SK-N-SH (cell line): ENCODE data around the gene NKG7. TPM values are rescaled to one million over a fixed set of nuclear protein-coding genes. Genes with fewer than 3 reads are reported as not detected.

Experiments used
- CTCF ChIA-PET: fragments of 300-600, 350-600 bp; formaldehyde crosslinking; extraction: SDS; loops from one replicate; lab custom pipeline; 2021; lab: Yijun Ruan, JAX
- POLR2A ChIA-PET: fragments of 350-600 bp; sonication (Branson Sonifier 250); formaldehyde crosslinking; extraction: SDS; loops from one replicate; lab custom pipeline; 2020; ENCODE audit warnings: antibody characterized with exemption, inconsistent platforms; lab: Yijun Ruan, JAX
- DNase-seq: peaks from one replicate; pipeline ENCODE4 v3.0.0; 2012
- H2AFZ ChIP-seq: fragments of 200-600 bp; sonication (generic); 2 replicates; pipeline ENCODE4 v1.8.1; 2016; ENCODE audit warnings: antibody characterized with exemption, mild to moderate bottlenecking, low read depth
- H3F3A ChIP-seq: fragments of 200-600 bp; sonication (generic); replicated peaks from 2 replicates; pipeline ENCODE3; 2016; ENCODE audit warnings: antibody characterized with exemption, mild to moderate bottlenecking; ENCODE audit not compliant: insufficient read depth
- H3K27ac ChIP-seq, 2 experiments: fragments of 200-500 bp in 1 of 2; fragments of 200-600 bp in 1 of 2; sonication (Bioruptor generic) in 1 of 2; sonication (generic), shearing (Covaris generic) in 1 of 2; 2 replicates each; pipeline versions ENCODE4 v1.5.1 to v1.6.1; 2014 to 2016; ENCODE audit warnings: low read depth in 2 of 2, inconsistent platforms in 1 of 2, low read length in 1 of 2, mild to moderate bottlenecking in 1 of 2, mixed read lengths in 1 of 2
- H3K27me3 ChIP-seq: fragments of 200-600 bp; sonication (generic), shearing (Covaris generic); 2 replicates; pipeline ENCODE4 v1.6.1; 2016; ENCODE audit warnings: mixed run types; ENCODE audit not compliant: insufficient read depth
- H3K36me3 ChIP-seq, 2 experiments: fragments of 200-500 bp in 1 of 2; fragments of 200-600 bp in 1 of 2; sonication (Bioruptor generic) in 1 of 2; sonication (generic) in 1 of 2; replicated peaks in 1 of 2; 2 replicates each; pipeline versions ENCODE3 to v1.5.1; 2014 to 2016; ENCODE audit warnings: low read length in 1 of 2, mild to moderate bottlenecking in 1 of 2; ENCODE audit not compliant: insufficient read depth in 2 of 2, control insufficient read depth in 1 of 2
- H3K4me1 ChIP-seq, 2 experiments: fragments of 200-500 bp in 1 of 2; fragments of 200-600 bp in 1 of 2; sonication (Bioruptor generic) in 1 of 2; sonication (generic), shearing (Covaris generic) in 1 of 2; 2 replicates each; pipeline versions ENCODE4 v1.5.1 to v1.6.1; 2014 to 2016; ENCODE audit warnings: low read depth in 1 of 2, low read length in 1 of 2, mixed run types in 1 of 2; ENCODE audit not compliant: insufficient read depth in 2 of 2, control insufficient read depth in 1 of 2
- H3K4me2 ChIP-seq: fragments of 200-600 bp; sonication (generic), shearing (Covaris generic); 2 replicates; pipeline ENCODE4 v1.6.1; 2017; ENCODE audit warnings: mixed run types
- H3K4me3 ChIP-seq, 2 experiments: fragments of 200-500 bp in 1 of 2; fragments of 200-600 bp in 1 of 2; sonication (Bioruptor generic) in 1 of 2; sonication (generic), shearing (Covaris generic) in 1 of 2; 2 replicates each; pipeline versions ENCODE4 v1.5.1 to v1.8.1; 2014 to 2016; ENCODE audit warnings: low read depth in 2 of 2, inconsistent platforms in 1 of 2, low read length in 1 of 2, mild to moderate bottlenecking in 1 of 2, mixed read lengths in 1 of 2, moderate library complexity in 1 of 2
- H3K79me2 ChIP-seq: fragments of 200-600 bp; sonication (generic); 2 replicates; pipeline ENCODE4 v1.8.1; 2017; ENCODE audit warnings: mild to moderate bottlenecking; ENCODE audit not compliant: insufficient read depth
- H3K9ac ChIP-seq: fragments of 200-600 bp; sonication (generic); 2 replicates; pipeline ENCODE4 v1.6.1; 2017; ENCODE audit warnings: mixed run types
- H3K9me2 ChIP-seq: fragments of 200-600 bp; sonication (generic); 2 replicates; pipeline ENCODE4 v1.6.1; 2017; ENCODE audit warnings: mixed run types
- H3K9me3 ChIP-seq: fragments of 200-600 bp; sonication (generic); 2 replicates; pipeline ENCODE4 v1.6.1; 2017; ENCODE audit warnings: mixed run types, mild to moderate bottlenecking, moderate library complexity
- H4K20me1 ChIP-seq: fragments of 200-600 bp; sonication (generic); 2 replicates; pipeline ENCODE4 v1.6.1; 2017; ENCODE audit warnings: mild to moderate bottlenecking, mixed run types; ENCODE audit not compliant: insufficient read depth
- ELF1 ChIP-seq: IDR thresholded peaks from 2 replicates; pipeline ENCODE4 v1.4.0; 2012
- EZH2phosphoT487 ChIP-seq: fragments of 200-600 bp; sonication (generic); IDR thresholded peaks from 2 replicates; pipeline ENCODE4 v1.6.1; 2017; ENCODE audit warnings: low read depth, mixed run types, mild to moderate bottlenecking, antibody characterized with exemption, moderate library complexity, borderline replicate concordance
- FOSL2 ChIP-seq: IDR thresholded peaks from 2 replicates; pipeline ENCODE4 v1.4.0; 2012; ENCODE audit warnings: low read depth, mild to moderate bottlenecking, moderate library complexity, borderline replicate concordance
- FOXJ3 ChIP-seq: sonication (generic); formaldehyde crosslinking; IDR thresholded peaks from 2 replicates; pipeline ENCODE4 v1.5.1; 2020; ENCODE audit warnings: mild to moderate bottlenecking, missing genetic modification reagents
- FOXM1 ChIP-seq: IDR thresholded peaks from 2 replicates; pipeline ENCODE4 v1.4.0; 2012; ENCODE audit warnings: low read depth, mild to moderate bottlenecking
- MEF2A ChIP-seq: IDR thresholded peaks from 2 replicates; pipeline ENCODE4 v1.4.0; 2012; ENCODE audit warnings: low read depth, borderline replicate concordance
- MXI1 ChIP-seq: IDR thresholded peaks from 2 replicates; pipeline ENCODE4 v1.6.1; 2012; ENCODE audit warnings: mild to moderate bottlenecking, low read depth, low read length, improper control_type of control experiment
- NFIC ChIP-seq: IDR thresholded peaks from 2 replicates; pipeline ENCODE4 v1.4.0; 2012; ENCODE audit warnings: borderline replicate concordance
- RCOR1 ChIP-seq: fragments of 150-350 bp; IDR thresholded peaks from 2 replicates; pipeline ENCODE4 v1.6.1; 2017; ENCODE audit warnings: antibody characterized with exemption, low read length
- WGBS: methylation state at CpG from one replicate; pipeline ENCODE4 v1.1.6; 2017; ENCODE audit warnings: low lambda C conversion rate; 5-methylcytosine and 5-hydroxymethylcytosine counted together
- polyA plus RNA-seq, 3 experiments: library from polyadenylated mRNA; depleted of rRNA; stranded (reverse); fragments of >200 nt; gene quantifications; 2 replicates each; pipeline ENCODE4 v1.2.3, GENCODE V29; 2012
- TF ChIP-seq, protein P1 (sequence below): IDR thresholded peaks from 2 replicates; pipeline ENCODE4 v1.4.0; 2012; ENCODE audit warnings: low read depth, borderline replicate concordance
- TF ChIP-seq, protein P2 (sequence below): fragments of 150-350 bp; IDR thresholded peaks from 2 replicates; pipeline ENCODE4 v1.6.1; 2017; ENCODE audit warnings: antibody characterized with exemption, low read length, low read depth, borderline replicate concordance

The NKG7 gene
- polyA plus RNA-seq, 1 of the 3 experiments (the other 2 are of a cell fraction) = not detected

DNA sequence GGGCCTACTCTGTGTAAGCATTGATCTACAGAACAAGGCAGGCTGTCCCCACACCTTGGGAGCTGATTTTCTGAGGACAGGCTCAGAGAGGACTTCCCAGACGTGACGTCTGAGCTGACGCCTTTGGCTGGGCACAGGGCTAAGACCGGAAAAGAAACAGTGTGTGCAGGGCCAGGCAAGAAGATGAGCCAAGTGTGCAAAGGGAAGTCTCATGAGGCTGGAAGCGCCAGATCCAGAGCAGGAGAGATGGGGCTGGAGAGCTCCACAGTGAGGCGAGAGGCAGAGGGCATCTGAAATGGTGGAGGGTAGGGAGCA is 48.3 kb downstream of the NKG7 start:
- no peak overlapping the region for H3K27ac ChIP-seq
- no peaks in the 10 kb centered on the region for H3K9me3 ChIP-seq
- no peak overlapping the region for H3K9ac ChIP-seq
- no peaks in the 10 kb centered on the region for H3K79me2 ChIP-seq
- no peak for DNase-seq
- no peaks in the 10 kb centered on the region for H3K36me3 ChIP-seq
- ChIA-PET CTCF (interaction anchor here (1.2 kb wide), 1 partner anchor 115 kb away, joined by 3 read pairs; no protein-coding TSS in a partner anchor), POLR2A (no interaction called here)
- 59% methylated on average over 6 of the region's 6 CpGs for WGBS
- H3F3A ChIP-seq = no peaks in the 10 kb centered on the region
- H3K4me3 ChIP-seq = no peak overlapping the region
- H3K9me2 ChIP-seq = no peaks in the 10 kb centered on the region
- H4K20me1 ChIP-seq = no peaks in the 10 kb centered on the region
- no peak overlapping the region for H3K4me2 ChIP-seq
- H2AFZ ChIP-seq = no peak overlapping the region
- no peak for TF ChIP-seq FOXJ3 (CRISPR knock-in tag)
- TF ChIP-seq MEF2A = no peak
- no peak for TF ChIP-seq ELF1
- TF ChIP-seq MXI1 = no peak
- no peak for TF ChIP-seq RCOR1
- no peak for TF ChIP-seq EZH2phosphoT487
- TF ChIP-seq FOXM1 = no peak
- H3K4me1 ChIP-seq = peaks cover 0 to 15% of the 10 kb centered on the region in 2 experiments; a peak in 1 of 4 replicates
- no peaks in the 10 kb centered on the region for H3K27me3 ChIP-seq

DNA sequence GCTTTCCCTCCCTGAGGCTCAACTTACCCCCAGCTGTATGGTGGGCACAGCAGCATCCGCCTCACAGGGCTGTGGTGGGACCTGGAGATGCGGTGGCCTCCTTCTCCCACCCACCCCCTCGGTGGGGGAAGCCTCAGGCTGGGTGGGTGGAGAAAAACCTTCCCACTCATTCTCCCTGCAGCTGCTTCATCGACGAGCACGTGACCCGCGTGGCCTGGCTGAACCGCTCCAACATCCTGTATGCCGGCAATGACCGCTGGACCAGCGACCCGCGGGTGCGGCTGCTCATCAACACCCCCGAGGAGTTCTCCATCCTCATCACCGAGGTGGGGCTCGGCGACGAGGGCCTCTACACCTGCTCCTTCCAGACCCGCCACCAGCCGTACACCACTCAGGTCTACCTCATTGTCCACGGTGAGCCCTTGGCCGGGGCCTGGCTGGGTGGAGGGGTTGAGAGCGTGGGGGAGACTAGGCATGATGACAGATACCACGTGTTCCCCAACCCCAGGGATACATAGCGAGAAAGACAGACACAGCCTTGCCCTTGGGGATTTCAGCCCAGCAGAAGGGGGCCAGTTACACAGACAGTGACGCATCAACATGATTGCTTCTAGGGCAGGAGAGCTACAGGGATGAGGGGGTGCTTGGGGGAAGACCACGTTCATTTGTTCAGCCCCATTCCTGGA is 48.8 kb downstream of the NKG7 start:
- Histone ChIP-seq H3F3A (no peaks in the 10 kb centered on the region), H3K9me3 (no peaks in the 10 kb centered on the region), H3K27me3 (no peaks in the 10 kb centered on the region), H3K9me2 (no peaks in the 10 kb centered on the region), H3K27ac (no peak overlapping the region), H3K9ac (no peak overlapping the region), H4K20me1 (no peaks in the 10 kb centered on the region), H3K79me2 (no peaks in the 10 kb centered on the region), H3K36me3 (no peaks in the 10 kb centered on the region), H3K4me1 (peaks cover 0 to 17% of the 10 kb centered on the region in 2 experiments; a peak in 1 of 4 replicates), H3K4me3 (no peak overlapping the region), H2AFZ (no peak overlapping the region), H3K4me2 (no peak overlapping the region)
- POLR2A ChIA-PET = no interaction called here
- WGBS = 47% methylated on average over 25 of the region's 29 CpGs
- TF ChIP-seq NFIC (no peak), FOSL2 (no peak)
- TF ChIP-seq, protein P1, sequence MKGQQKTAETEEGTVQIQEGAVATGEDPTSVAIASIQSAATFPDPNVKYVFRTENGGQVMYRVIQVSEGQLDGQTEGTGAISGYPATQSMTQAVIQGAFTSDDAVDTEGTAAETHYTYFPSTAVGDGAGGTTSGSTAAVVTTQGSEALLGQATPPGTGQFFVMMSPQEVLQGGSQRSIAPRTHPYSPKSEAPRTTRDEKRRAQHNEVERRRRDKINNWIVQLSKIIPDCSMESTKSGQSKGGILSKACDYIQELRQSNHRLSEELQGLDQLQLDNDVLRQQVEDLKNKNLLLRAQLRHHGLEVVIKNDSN = no peak
- TF ChIP-seq, protein P2, sequence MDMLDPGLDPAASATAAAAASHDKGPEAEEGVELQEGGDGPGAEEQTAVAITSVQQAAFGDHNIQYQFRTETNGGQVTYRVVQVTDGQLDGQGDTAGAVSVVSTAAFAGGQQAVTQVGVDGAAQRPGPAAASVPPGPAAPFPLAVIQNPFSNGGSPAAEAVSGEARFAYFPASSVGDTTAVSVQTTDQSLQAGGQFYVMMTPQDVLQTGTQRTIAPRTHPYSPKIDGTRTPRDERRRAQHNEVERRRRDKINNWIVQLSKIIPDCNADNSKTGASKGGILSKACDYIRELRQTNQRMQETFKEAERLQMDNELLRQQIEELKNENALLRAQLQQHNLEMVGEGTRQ = no peak
- CTCF ChIA-PET = interaction anchor here (1.2 kb wide), 1 partner anchor 116 kb away, joined by 3 read pairs; no protein-coding TSS in a partner anchor
- no peak for DNase-seq
